ENCODE results near the gene GFOD1. TPM values are rescaled to one million over a fixed set of nuclear protein-coding genes. Genes with fewer than 3 reads are reported as not detected.
"Not testable (repeated sequence)": the region's sequence is repeated elsewhere in the genome, so short reads cannot be mapped to it uniquely, and the experiment has no call there.

Gene GFOD1
- total RNA-seq, 2 experiments from 2014 or later = 2.4 TPM

DNA sequence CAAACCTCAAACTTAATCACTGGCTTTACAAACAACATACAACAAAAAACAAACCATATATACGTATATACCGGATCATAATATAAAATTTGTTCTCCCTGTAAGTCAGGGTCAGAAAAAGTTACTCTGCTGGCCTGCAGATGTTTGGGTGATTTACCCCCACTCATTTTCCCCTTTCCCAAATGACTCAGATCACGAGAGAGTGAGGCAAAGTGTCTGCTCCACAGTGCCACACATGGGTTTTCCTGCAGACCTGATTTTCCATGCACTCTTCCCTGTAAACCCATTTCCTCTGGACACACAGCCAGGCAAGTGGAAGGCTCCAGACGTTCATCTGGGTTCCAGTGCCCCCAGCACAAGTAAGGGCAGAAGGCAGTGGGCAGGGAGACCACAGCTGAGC lies 23.5 kb downstream of the GFOD1 start:
- Mint-ChIP-seq H3K4me1 (peaks cover 34% of the 10 kb centered on the region), H3K9me3 (no peaks in the 10 kb centered on the region), H3K27ac (no peak overlapping the region), H3K4me3 (no peak overlapping the region), H3K27me3 (no peaks in the 10 kb centered on the region), H3K36me3 (ENCODE audit: low read depth) (peaks cover 4% of the 10 kb centered on the region)
- ChIA-PET CTCF (no interaction called here), POLR2A (no interaction called here)
- DNase-seq = no peak

DNA sequence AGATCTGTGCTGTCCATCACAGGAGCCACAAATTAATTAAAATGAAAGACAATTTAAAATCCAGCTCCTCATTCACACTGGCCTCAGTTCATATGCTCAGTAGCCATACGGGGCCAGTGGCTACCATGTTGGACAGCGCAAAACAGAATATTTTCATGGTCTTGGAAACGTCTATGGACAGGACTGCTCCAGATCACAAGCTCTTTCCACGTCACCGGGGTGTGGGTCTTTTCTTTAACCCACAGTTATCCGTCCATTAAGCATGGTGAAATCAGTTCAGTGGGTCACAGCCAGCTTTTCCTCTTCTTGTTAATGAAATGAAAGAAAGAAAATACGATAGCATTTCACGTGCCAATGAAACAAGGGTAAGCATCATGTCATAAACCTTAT lies 24.1 kb downstream of the GFOD1 start:
- Mint-ChIP-seq H3K4me1 (peaks cover 34% of the 10 kb centered on the region), H3K4me3 (no peak overlapping the region), H3K36me3 (ENCODE audit: low read depth) (no peaks in the 10 kb centered on the region), H3K9me3 (no peaks in the 10 kb centered on the region), H3K27me3 (no peaks in the 10 kb centered on the region), H3K27ac (no peak overlapping the region)
- CTCF ChIA-PET = interaction anchor here (0.9 to 1.1 kb wide), 4 partner anchors 9 to 34 kb away, joined by 3 to 4 read pairs (median 3); no protein-coding TSS in a partner anchor
- POLR2A ChIA-PET = no interaction called here
- no peak for DNase-seq

- peaks cover 34% of the 10 kb centered on the region for H3K4me1 Mint-ChIP-seq
- no peak overlapping the region for H3K4me3 Mint-ChIP-seq
- ChIA-PET CTCF (interaction anchor here (0.9 to 1.1 kb wide), 4 partner anchors 8 to 33 kb away, joined by 3 to 4 read pairs (median 3); no protein-coding TSS in a partner anchor), POLR2A (no interaction called here)
- H3K27me3 Mint-ChIP-seq = no peaks in the 10 kb centered on the region
- H3K27ac Mint-ChIP-seq = peak overlapping the region; percentile 22
- no peak for DNase-seq
- H3K9me3 Mint-ChIP-seq = no peaks in the 10 kb centered on the region
- no peaks in the 10 kb centered on the region for H3K36me3 Mint-ChIP-seq (ENCODE audit: low read depth)
Observed at GRCh38 chr6:13462458-13463327, 24.7 kb downstream of the GFOD1 start.

GRCh38 chr6:13461805-13462204 lies 25.6 kb downstream of the GFOD1 start:
- ChIA-PET POLR2A (no interaction called here), CTCF (no interaction called here)
- Mint-ChIP-seq H3K27me3 (no peaks in the 10 kb centered on the region), H3K36me3 (ENCODE audit: low read depth) (no peaks in the 10 kb centered on the region), H3K4me3 (no peak overlapping the region), H3K4me1 (peaks cover 35% of the 10 kb centered on the region), H3K9me3 (no peaks in the 10 kb centered on the region), H3K27ac (no peak overlapping the region)
- DNase-seq = no peak

- ChIA-PET POLR2A (no interaction called here), CTCF (no interaction called here)
- Mint-ChIP-seq H3K4me1 (peaks cover 36% of the 10 kb centered on the region), H3K27ac (no peak overlapping the region), H3K4me3 (no peak overlapping the region), H3K27me3 (no peaks in the 10 kb centered on the region), H3K36me3 (ENCODE audit: low read depth) (no peaks in the 10 kb centered on the region), H3K9me3 (no peaks in the 10 kb centered on the region)
- no peak for DNase-seq
Observed at GRCh38 chr6:13461307-13461706, 26.1 kb downstream of the GFOD1 start.

- H3K27me3 Mint-ChIP-seq; POLR2A ChIA-PET; DNase-seq; H3K27ac Mint-ChIP-seq; H3K9me3 Mint-ChIP-seq; CTCF ChIA-PET; H3K4me3 Mint-ChIP-seq; H3K36me3 Mint-ChIP-seq (ENCODE audit: low read depth): not testable (repeated sequence)
- H3K4me1 Mint-ChIP-seq = peaks cover 38% of the 10 kb centered on the region
Observed at GRCh38 chr6:13460289-13460688, 27.1 kb downstream of the GFOD1 start.

DNA sequence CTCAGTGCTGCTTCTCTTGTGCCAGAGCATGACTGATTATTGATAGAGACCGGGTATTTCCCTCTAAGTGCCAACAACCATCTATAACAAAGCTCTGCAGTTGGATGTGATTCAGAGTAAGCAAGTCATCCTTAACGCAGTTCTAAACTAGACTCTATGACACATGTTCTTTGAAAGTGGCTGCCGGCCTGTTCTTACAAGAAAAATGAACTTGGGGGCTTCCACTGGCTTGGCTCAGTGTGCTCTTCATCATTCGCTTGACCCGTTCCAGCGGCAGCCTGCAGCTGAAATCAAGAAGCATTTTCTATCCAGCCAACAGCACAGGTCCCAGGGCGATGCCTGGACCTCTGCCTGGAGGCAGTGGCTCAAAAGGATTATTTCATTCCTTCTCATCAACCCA lies 29.8 kb downstream of the GFOD1 start:
- ChIA-PET POLR2A (no interaction called here), CTCF (interaction anchor here (0.6 to 0.8 kb wide), 4 partner anchors 12 to 1701 kb away, joined by 3 to 4 read pairs (median 3); no protein-coding TSS in a partner anchor)
- H3K27ac Mint-ChIP-seq = no peak overlapping the region
- no peaks in the 10 kb centered on the region for H3K9me3 Mint-ChIP-seq
- no peak overlapping the region for H3K4me3 Mint-ChIP-seq
- H3K4me1 Mint-ChIP-seq = peaks cover 47% of the 10 kb centered on the region
- no peaks in the 10 kb centered on the region for H3K27me3 Mint-ChIP-seq
- no peak for DNase-seq
- H3K36me3 Mint-ChIP-seq (ENCODE audit: low read depth) = no peaks in the 10 kb centered on the region

GRCh38 chr6:13455552-13455966 lies 31.8 kb downstream of the GFOD1 start:
- ChIA-PET POLR2A (no interaction called here), CTCF (interaction anchor here (1.2 to 1.5 kb wide), 2 partner anchors 12 to 100 kb away, joined by 3 to 6 read pairs; no protein-coding TSS in a partner anchor)
- no peaks in the 10 kb centered on the region for H3K9me3 Mint-ChIP-seq
- no peaks in the 10 kb centered on the region for H3K27me3 Mint-ChIP-seq
- peak overlapping the region; percentile 89 for H3K27ac Mint-ChIP-seq
- peaks cover 35% of the 10 kb centered on the region for H3K4me1 Mint-ChIP-seq
- H3K4me3 Mint-ChIP-seq = no peak overlapping the region
- peaks cover 4% of the 10 kb centered on the region for H3K36me3 Mint-ChIP-seq (ENCODE audit: low read depth)
- DNase-seq = no peak

DNA sequence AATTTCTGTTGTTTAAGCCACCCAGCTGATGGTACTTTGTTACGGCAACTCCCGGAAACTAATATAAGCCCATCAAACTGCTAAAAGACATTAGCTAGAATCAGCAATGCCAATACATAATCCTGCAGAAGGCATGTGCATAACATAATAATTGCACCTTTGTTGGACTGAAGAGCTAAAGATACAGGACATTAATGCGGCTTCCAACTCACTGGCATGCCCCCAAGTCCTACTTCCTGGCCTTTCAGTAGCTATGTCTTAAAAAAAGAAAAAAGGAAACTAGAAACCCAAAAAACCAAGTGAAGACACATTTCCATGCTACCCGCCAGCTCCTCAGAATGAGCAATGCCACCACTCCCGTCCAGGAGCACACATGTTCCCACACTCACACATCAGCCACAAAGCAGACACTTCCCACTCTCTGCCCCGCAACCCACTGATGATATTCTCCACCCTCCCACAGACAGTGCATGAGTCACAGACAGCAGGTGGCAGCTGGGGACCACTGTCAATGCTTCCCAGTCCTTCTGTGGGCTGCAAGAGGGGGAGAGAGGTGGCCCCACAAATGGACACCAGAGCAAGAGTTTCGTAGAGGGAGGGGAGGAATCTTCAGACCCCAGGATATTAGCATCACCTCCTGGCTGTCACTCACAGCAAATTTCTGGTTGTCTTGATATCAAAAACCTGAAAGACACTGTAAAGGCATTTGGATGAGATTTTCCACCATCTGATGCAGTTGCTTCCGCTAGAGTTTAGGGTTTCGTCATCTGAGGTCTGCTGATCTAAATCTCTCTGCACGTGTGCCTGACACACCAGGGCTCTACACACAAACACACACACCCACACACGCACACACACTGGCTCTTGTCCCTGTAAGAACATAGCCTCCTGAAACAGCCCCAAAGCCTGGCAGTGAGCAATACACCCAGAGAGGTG lies 32.8 kb downstream of the GFOD1 start:
- H3K4me1 Mint-ChIP-seq = peaks cover 35% of the 10 kb centered on the region
- CTCF ChIA-PET = interaction anchor here (1.1 to 1.8 kb wide), 5 partner anchors 8 to 99 kb away, joined by 3 to 4 read pairs (median 3); no protein-coding TSS in a partner anchor
- no peaks in the 10 kb centered on the region for H3K27me3 Mint-ChIP-seq
- POLR2A ChIA-PET = interaction anchor here (0.7 kb wide), 1 partner anchor 47 kb away, joined by 3 read pairs; no protein-coding TSS in a partner anchor
- peak overlapping the region; percentile 50 for H3K4me3 Mint-ChIP-seq
- H3K9me3 Mint-ChIP-seq = peaks cover 7% of the 10 kb centered on the region
- peak; percentile 58 for DNase-seq
- H3K27ac Mint-ChIP-seq = peak overlapping the region; percentile 89
- peaks cover 9% of the 10 kb centered on the region for H3K36me3 Mint-ChIP-seq (ENCODE audit: low read depth)

DNA sequence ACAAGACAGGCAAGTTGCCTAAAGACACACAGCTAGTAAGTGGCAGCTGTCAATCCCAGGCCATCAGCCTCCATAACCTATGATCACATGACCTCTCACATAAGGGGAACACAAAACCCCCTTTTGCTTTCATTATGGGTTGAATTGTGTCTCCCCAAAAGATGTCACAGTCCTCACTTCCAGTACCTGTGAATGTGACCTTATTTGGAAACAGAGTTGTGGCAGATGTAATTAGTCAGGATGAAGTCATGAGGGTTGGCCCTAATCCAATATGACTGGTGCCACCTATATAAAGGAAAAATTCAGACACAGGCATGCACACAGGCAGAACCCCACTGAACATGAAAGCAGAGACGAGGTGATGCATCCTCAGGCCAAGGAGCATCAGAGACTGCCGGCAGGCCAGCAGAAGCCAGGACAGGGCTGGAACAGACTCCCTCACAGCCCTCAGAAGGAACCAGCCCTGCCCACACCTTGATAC lies 33.6 kb downstream of the GFOD1 start:
- Mint-ChIP-seq H3K4me3 (no peak overlapping the region), H3K27ac (peak overlapping the region; percentile 89), H3K9me3 (peaks cover 7% of the 10 kb centered on the region), H3K27me3 (no peaks in the 10 kb centered on the region), H3K36me3 (ENCODE audit: low read depth) (peaks cover 10% of the 10 kb centered on the region), H3K4me1 (peaks cover 35% of the 10 kb centered on the region)
- ChIA-PET CTCF (interaction anchor here (1.1 to 1.8 kb wide), 4 partner anchors 9 to 36 kb away, joined by 3 to 4 read pairs (median 3); no protein-coding TSS in a partner anchor), POLR2A (interaction anchor here (0.7 kb wide), 1 partner anchor 47 kb away, joined by 3 read pairs; no protein-coding TSS in a partner anchor)
- DNase-seq = peak; percentile 16

GRCh38 chr6:13453153-13453552 lies 34.2 kb downstream of the GFOD1 start:
- no peak for DNase-seq
- H3K27ac Mint-ChIP-seq = no peak overlapping the region
- H3K9me3 Mint-ChIP-seq = peaks cover 7% of the 10 kb centered on the region
- peaks cover 10% of the 10 kb centered on the region for H3K36me3 Mint-ChIP-seq (ENCODE audit: low read depth)
- POLR2A ChIA-PET = no interaction called here
- peaks cover 41% of the 10 kb centered on the region for H3K4me1 Mint-ChIP-seq
- H3K27me3 Mint-ChIP-seq = no peaks in the 10 kb centered on the region
- CTCF ChIA-PET = interaction anchor here (0.7 to 1.8 kb wide), 3 partner anchors 17 to 122 kb away, joined by 3 to 7 read pairs (median 3); partner anchors contain the start of gene SIRT5
- no peak overlapping the region for H3K4me3 Mint-ChIP-seq

DNA sequence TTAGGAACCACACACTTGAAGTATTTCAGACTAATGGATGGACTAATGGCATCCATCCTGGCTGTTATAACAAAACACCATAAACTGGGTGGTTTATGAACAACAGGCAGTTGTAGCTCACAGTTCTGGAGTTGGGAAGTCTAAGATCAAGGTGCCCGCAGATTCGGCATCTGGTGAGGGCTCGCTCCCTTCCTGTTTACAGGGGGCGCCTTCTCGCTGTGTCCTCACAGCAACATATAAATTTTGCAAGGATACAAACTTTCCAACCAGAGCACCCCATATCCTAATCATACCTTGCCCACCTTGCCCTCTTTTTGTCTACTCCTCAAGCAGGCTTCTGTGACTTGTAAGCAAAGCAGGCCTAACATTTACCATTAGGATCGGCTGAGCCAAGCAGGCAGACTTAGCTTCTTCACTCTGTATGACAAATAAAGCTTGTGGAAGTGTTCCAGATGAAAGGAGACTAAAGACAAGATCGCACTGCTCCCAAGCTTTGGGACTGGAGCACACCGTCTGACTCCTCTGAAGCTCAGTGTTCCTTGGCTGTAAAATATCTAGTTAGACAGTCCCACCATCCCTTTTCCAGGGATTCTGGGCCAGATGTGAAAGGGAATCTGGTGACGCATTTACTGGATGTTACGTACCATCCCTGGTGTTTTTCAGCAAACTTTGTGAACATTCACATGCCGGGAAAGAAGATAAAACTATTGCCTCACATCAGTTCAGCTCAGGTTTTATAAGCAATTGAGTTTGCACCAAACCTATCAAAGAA lies 34.9 kb downstream of the GFOD1 start:
- no peaks in the 10 kb centered on the region for H3K27me3 Mint-ChIP-seq
- no peak overlapping the region for H3K4me3 Mint-ChIP-seq
- peaks cover 10% of the 10 kb centered on the region for H3K36me3 Mint-ChIP-seq (ENCODE audit: low read depth)
- no peak overlapping the region for H3K27ac Mint-ChIP-seq
- H3K4me1 Mint-ChIP-seq = peaks cover 47% of the 10 kb centered on the region
- POLR2A ChIA-PET = no interaction called here
- H3K9me3 Mint-ChIP-seq = peaks cover 7% of the 10 kb centered on the region
- no peak for DNase-seq
- CTCF ChIA-PET = interaction anchor here (0.5 to 1.8 kb wide), 5 partner anchors 13 to 1821 kb away, joined by 3 to 7 read pairs (median 3); partner anchors contain the start of gene SIRT5

Data from activated CD4-positive, alpha-beta T cell treated with anti-CD3 and anti-CD28 coated beads, Interleukin-2, amount 10 ng/mL, durations not matched to agents 7 days and 5 days (primary cell).